Activated CD8-positive, alpha-beta memory T cell treated with anti-CD3 and anti-CD28 coated beads, Interleukin-2, amount 50 U/mL, for 4 hours (primary cell): ENCODE measurements around the gene TES.
"Not testable (repeated sequence)": the region's sequence is repeated elsewhere in the genome, so short reads cannot be mapped to it uniquely, and the experiment has no call there.

Experiments used
- DNase-seq: peaks from one replicate; pipeline ENCODE4 v3.0.0-alpha.2; 2020

The TES gene

GRCh38 chr7:116292381-116292780 lies 82.0 kb downstream of the TES start:
- no peak for DNase-seq

GRCh38 chr7:116293139-116293538 lies 82.8 kb downstream of the TES start:
- DNase-seq: no peak

- no peak for DNase-seq
Observed at GRCh38 chr7:116293633-116294032, 83.3 kb downstream of the TES start.

GRCh38 chr7:116295903-116296302 lies 85.6 kb downstream of the TES start:
- not testable (repeated sequence) for DNase-seq

DNA sequence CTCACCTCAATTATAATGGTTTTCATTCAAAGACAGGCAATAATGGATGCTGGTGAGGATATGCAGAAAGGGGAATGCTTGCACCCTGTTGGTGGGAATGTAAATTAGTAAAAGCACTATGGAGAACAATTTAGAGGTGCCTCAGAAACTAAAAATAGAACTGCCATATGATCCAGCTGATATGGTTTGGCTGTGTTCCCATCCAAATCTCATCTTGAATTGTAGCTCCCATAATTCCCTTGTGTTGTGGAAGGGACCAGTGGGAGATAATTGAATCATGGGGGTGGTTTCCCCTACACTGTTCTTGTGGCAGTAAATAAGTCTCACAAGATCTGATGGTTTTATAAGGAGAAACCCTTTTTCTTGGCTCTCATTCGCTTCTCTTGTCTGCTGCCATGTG lies 87.7 kb downstream of the TES start:
- DNase-seq: no peak

DNA sequence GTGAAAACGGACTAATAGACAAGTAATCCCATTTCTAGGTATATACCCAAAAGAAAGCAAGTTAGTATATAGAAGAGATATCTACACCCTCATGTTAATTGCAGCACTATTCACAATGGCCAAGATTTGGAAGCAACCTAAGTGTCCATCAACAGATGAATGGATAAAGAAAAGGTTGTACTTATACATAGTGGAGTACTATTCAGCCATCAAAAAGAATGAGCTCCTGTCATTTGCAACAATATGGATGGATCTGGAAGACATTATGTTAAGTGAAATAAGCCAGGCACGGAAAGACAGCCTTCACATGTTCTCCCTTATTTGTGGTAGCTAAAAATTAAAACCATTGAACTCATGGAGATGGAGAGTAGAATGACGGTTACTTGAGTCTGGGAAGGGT lies 88.2 kb downstream of the TES start:
- no peak for DNase-seq

DNA sequence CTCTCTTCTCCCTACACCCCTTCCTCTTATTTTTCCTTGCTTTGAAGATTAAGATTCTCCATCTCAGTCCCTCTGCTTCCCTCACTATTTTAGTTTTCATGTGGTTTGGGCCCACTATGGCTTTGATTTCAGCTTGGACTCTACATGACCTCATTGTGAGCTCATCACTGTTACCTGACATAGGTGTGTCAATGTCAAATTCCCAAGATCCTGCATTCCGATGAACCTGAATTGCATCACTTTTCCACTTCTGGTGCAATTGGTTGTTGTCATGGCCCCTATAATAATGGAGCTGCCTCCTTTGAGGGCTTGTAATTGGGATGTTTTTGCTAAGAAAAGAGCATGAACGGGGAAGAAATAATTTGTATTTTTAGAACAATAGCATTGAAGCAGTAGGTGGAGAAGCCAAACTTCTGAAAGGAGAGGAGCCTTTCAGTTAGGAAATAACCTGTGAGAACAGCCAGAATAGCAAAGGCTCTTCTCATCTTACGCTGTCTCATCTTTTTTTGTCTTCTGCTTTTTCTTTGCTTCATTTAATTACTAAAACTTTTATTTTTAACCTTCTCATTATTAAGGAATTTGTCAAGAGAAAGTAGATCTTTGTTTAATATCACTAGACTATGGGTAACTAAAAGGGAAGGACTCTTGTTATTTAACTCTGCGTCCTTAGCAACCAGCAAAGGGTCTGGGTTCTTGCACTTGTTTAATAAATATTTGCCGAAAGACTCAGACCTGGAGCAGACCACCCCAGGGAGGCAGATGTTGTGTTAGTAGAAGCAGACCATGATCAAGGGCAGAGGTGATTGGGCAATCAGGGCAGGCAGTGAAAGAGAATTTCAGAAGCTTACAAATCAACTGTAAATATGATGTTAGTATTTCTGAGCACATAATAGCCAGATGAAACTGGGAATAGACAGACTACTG lies 95.4 kb downstream of the TES start:
- DNase-seq: no peak

GRCh38 chr7:116306409-116307048 lies 96.2 kb downstream of the TES start:
- DNase-seq: no peak

DNA sequence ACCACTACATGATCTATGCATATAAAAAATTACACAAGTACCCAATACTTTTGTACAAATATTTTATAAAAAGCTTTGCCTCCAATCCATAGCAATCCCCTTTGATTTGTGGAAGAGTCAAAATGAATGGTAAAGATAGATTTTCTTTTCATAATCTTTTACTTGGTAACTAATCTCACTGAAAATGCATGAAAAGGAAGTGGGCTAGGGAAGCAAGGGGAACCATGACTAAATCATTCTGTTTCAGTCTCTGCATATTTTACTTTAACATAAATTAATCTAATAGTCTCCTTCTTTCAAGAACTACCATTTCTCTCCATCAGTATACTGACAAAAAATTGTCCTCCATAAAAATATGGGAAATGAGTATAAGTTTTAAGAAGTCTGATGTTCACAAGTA lies 96.9 kb downstream of the TES start:
- no peak for DNase-seq
